Fibroblast of upper back skin (primary cell): Measurements from ENCODE around the gene MEAK7.

Source experiments
- DNase-seq: peaks from one replicate; pipeline ENCODE4 v3.0.0-alpha.2; 2013

The MEAK7 gene

DNA sequence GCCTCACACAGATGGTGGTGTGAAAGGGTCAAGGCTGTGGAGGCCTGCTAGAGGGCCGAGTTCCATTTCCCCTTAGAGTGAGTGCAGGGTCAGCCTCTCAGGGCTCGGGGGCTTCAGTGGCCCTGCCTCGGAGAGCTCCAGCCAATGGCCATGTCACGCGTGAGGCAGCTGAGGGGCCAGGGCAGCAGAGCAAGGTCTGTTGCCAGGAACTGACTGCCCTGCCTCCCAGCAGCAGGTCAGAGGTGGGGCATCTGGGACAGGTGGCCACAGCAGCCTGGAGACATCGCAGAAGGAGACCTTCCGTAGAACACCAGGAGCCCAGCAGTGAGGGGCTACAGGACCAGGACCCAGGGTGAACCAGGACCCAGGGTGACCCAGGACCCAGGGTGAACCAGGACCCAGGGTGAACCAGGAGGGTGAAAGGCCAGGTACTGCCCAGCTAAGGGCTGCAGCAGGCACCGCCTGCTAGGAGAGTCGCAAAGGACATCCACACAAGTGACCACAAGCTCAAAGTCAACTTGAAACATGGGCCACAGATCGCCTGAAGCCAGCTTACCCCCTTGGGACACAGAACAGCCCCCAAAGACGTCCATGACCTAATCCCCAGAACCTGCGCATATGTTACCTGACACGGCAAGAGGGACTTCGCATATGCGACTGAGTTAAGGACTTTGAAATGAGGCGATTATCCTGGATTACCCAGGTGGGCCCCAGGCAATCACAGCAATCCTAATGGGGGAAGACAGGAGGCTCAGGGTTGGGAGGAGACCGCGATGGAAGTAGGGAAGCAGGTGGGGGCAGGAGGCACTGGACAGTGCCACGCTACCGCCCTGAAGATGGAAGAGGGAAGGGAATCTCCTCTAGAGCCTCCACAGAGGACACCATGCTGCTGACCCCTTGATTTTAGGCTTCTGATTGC lies 4.8 kb upstream of the MEAK7 start:
- no peak for DNase-seq

DNA sequence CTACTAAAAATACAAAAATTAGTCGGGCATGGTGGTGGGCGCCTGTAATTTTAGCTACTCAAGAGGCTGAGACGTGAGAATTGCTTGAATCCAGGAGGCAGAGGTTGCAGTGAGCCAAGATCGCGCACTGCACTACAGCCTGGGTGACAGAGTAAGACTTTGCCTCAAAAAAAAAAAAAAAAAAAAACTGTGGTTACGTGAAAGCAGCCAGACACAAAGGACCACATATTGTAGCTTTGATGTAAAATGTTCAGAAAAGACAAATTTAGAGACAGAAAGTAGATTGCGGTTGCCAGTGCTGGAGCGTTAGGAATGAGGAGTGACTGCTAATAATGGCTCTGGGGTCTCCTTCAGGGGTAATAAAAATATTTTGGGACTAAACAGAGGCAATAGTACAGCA lies 4.0 kb upstream of the MEAK7 start:
- no peak for DNase-seq

DNA sequence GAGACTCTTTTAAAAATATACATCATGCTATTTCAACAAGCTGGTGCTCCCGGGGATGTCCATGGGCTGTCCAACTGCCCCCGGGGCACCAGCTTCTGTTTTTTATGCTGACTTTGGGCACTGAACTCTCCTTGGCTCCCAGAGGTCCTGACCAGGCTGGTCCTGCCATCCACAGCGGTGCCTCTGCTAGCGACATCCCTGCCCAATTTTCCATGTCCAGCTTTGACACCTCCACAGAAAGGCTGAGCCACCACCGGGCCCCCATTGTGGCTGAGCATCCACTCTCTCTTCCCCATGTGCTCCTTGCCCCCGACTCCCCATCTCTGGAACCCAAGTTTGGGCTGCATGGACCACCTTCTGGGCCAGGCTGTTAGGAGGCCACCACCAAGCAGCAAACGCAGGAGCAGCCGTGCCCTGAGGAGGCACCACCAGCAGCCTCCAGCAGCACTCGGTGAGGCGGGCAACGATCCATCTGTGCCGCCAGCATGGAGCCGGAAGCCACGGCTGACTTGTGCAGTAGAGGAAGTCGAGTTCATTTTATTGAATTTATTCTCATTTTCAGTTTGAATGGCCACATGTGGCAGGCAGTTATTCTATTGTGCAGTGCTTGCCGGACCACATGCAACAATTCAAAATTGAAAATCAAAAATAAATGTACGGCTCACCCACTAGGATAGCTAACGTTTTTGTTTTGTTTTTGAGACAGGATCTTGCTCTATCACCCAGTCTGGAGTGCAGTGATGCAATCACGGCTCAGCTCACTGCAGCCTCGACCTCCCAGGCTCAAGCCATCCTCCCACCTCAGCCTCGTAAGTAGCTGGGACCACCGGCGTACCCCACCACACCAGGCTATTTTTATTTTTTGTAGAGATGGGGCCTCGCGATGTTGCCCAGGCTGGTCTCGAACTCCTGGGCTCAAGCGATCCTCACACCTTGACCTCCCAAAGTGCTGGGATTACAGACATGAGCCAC lies 2.8 kb upstream of the MEAK7 start:
- no peak for DNase-seq

DNA sequence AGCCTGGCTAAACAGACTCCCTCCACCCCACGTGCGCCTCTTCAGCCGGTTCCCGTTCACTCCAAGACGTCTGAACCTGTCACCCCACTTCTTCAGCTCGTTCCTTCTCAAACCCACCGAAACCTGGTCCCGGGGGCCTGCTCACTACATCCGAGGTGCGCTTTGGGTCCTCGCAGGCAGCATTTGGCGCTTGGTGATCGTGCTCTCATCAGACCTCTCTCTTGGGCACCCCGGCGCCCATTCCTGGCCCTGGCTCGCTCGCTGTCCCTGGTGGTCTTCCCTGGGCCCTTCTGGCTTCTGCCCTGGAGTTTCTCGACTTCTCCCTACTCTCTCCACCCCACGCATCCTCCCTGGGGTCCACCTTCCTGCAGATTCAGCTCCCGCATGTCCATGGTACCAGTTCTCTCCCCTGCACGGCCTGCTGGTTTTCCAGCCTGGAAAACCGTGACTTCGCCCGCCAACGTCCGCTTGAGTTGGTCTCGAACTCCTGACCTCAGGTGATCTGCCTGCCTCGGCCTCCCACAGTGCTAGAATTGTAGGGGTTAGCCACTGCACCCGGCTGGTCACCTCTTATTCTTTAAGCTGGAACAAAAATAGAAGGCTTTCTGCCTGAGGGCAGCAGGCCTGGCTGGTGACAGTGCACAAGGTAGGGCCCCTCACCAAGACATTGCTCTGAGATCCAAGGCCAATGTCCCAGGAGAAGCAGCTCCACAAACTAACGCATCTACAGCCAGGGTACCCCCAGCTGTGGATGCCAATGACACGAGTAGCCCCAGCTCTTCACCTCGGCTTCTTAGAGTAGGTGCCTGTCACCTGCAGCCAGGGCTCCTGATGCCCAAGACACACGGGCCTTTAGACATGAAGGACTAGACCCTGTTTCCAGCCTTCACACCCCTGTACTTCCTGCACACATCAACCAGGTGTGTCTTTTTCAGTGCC lies 1.1 kb upstream of the MEAK7 start:
- DNase-seq, result no peak

DNA sequence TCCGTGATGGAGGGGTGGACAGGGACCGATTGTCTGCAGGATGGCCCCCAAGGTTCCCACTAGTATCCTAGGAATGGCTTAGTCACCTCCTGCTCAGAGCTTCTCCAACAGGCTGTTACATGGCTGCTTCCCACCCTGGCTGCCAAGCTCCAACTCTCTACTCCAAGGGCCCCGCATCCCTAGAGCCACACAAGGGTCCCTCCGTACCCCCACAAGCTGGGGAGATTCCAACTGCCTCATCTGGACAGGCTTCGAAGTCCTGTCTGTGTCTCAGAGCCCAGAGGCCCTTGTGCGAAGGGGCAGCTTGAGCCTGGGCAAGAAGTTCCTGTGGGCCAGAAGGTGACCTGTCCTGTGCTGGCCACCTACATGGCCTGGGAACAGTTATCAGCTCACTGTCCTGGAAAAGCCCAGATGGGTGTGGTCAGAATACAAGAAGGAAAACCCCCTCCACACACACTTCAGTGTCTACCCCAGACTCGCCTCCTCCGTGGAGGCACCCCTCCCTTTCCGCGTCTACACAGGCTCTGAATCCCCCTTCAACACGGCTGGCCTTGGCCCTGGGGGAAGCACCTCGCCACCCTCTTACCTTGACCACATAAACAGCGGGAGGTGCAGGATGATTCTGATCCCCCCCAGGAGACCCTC lies 586 bp downstream of the MEAK7 start:
- DNase-seq, result peak; percentile 36

DNA sequence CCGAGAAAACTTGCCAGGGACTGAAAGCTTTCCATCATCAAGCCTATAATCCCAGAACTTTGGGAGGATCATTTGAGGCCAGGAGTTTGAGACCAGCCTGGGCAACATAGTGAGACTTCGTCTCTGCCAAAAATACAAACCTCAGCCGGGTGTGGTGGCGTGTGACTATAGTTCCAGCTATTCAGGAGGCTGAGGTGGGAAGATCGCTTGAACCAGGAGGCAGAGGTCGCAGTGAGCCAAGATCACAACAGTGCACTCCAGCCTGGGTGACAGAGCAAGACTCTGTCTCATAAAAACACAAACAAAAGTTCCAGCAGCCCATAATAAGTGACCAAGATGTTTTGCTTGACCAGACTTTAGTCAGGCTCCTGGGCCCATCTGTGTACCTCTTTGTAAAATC lies 1.9 kb downstream of the MEAK7 start:
- no peak for DNase-seq

DNA sequence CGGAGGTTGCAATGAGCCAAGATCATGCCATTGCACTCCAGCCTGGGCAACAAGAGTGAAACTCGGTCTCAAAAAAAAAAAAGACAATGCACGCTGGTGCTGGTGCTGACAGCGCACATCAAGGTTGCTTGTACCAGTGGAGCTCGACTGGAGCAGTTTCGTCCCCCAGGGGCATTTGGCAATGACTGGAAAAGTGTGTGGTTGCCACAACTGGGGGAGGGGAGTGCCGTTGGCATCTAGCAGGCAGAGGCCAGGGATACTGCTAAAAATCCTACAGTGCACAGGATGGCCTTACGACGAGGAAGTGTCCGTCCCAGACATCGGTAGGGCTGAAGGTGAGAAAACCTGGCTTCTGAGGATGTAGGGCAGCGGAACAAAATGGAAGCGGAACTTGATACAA lies 2.4 kb downstream of the MEAK7 start:
- DNase-seq, result no peak

DNA sequence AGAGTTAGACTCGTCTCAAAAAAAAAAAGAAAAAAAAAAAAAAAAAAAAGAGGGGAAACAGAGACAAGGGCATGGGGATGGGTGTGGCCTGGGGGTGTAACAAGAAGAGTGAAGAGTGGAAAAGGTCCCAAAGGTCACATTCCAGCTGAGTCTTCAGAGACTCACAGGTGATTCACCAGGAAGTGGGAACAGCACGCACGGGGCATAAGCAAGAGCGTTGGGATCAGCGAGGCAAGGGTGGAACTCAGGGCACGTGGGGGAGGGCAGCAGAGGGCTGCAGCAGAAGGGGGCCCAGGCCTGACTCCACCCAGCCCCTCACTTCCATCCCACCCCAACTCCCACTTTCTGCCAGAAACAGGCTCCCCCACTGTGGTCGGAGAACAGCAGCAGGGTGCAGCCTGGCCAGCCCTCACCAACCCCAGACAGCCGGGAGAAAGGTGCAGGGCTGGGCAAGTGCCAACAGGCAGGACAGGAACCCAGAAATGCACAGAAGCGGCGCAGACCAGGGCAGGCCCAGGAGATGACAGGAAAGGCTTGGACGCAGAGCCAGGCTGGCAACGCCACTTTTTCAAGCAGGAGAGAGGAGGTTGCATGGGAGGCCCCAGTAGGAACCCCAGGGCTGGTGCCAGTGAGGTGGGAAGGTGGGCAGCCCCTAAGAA lies 3.3 kb downstream of the MEAK7 start:
- no peak for DNase-seq

DNA sequence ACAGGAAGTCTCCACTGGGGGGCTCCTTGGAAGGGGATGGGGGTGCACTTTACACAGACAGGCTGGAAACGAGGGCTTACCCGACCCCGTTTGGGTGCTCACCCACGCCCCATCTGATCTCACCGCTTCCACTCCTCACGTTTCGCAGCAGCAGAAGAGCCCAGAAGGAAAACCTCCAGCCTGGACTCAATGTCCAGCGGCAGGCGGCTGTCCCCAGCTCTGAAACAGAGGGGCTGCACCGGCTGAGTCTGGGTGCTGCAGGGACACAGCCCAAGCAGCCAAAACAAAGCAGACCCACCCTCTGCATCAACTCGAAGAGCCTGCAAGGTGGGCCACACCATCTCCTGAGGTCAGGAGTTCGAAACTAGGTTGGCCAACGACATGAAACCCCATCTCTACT lies 3.9 kb downstream of the MEAK7 start:
- no peak for DNase-seq

DNA sequence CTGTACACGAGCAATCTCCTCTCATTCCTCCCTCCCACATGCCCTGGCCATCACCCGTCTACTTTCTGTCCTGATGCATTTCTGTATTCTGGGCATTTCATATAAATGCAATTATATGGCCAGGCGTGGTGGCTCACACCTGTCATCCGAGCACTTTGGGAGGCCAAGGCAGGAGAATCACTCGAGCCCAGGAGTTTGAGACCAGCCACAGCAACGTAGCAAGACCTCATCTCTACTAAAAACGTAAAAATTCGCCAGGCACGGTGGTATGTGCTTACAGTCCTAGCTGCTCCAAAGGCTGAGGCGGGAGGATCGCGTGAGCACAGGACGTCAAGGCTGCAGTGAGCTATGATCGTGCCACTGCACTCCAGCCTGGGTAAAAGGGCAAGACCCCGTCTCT lies 4.8 kb downstream of the MEAK7 start:
- DNase-seq, result no peak

DNA sequence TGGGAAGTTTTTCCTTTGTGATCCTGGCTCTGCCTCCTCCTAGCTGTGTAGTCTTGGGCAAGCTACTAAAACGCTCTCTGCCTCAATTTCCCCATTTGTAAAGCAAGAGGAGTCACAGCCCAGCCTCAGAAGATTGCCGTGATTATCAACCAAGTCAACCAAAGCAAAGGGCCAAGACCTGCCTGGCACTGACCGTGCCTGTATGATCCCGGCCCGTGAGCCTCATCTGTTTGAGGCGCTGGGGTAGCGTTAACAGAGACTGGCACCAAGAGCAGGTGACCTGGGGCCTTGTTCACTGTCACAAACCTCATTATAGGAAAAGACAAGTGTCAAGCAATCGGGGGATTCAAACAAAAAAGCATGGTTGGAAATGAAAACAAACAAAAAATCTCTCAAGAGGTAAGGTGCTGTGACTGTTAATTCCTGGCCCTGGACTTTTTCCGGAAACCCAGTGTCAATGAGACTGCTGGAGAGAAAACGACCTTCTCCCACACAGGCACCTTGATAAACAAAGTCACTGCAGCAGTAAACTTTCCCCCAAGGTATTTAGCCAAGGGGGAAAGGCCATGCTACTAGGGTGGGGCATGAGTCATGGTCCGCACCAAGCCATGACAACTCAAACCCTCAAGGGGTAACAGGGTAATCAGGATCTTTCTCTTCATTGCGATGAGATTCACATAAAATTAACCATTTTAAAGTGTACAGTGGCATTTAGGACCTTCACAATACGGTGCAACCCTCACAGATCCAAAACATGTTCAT lies 5.4 kb downstream of the MEAK7 start:
- DNase-seq, result no peak

DNA sequence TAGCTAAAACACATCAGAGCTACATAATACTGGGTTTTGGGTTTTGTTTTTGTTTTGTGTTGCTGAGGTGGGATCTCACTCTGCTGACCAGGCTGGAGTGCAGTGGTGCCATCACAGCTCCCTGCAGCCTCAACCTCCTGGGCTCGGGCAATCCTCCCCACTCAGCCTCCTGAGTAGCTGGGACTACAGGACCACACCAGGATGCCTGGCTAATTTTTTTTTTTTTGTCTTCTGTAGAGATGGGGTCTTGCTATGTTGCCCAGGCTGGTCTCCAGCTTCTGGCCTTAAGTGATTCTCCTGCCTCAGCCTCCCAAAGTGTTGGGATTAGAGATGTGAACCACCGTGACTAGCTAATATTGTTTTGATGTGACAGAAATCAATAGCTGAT lies 6.2 kb downstream of the MEAK7 start:
- DNase-seq, result no peak

DNA sequence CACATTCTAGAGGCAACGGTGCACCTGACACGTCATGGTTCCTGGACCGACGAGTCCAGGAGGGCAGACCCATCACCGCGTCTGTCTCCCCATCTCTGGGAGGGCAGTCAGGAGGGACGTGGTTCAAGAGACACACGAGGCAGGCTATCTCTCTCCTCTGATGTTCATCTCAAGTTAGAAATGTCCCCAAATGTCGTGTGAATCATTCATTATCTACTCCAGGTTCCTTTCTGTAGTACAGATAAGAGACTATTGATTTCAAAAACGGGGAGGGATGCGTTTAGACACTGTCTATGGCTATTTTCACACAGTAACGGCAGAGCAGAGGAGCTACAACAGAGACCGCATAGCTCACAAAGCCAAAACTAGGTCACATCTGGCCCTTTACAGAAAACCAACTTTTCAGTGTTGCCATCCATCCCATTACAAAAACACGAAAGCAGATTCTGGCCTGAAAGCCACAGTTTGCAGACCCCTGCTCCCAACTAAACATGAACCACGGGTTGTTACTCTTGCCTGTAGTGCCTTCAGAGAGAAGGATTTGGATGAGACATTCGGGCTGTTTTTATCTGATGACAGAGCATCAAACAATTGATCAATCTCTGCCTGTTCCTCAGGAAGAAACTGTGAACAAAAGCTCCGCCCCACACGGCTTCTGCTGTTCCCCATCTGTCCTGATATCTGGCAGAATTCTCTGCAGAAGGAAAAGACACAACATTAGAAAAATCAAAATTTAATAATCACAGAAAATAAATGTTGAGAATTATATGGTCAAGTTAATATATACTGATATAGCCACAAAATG lies 6.8 kb downstream of the MEAK7 start:
- DNase-seq, result no peak

DNA sequence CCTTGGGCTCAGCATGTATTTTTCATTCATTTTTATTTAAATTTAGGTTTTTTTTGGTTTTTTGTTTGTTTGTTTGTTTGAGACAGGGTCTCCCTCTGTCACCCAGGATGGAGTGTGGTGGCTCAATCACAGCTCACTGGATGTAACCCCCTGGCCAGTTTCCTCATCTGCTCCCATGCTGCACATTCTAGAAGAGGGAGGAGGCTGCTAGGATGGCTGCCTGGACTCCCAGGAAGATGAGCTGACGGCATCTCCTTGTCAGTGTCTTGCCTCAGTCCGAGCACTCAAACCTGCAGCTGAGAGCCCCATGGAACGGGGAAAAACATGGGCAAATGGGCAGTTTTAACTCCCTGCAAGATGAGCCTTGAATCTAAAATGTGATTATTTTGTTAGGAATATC lies 7.5 kb downstream of the MEAK7 start:
- no peak for DNase-seq

DNA sequence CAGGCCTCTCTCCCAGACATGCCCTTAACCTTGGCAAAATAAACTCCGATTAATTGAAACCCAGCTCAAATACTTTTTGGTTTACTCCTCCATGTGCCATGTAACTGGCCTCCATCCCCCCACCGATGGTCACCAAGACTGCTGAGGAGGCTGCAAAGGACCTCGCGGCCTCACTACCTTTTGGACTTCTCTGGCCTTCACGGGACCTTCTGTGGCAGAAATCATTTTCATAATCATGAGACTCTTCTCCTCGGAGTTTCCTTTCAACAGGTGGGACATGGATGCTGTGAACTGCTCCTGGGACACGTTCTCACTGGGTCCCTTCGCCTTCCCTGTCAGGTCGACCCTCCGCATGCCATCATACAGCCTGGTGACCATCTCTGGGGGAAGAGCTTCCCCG lies 9.0 kb downstream of the MEAK7 start:
- DNase-seq, result no peak

DNA sequence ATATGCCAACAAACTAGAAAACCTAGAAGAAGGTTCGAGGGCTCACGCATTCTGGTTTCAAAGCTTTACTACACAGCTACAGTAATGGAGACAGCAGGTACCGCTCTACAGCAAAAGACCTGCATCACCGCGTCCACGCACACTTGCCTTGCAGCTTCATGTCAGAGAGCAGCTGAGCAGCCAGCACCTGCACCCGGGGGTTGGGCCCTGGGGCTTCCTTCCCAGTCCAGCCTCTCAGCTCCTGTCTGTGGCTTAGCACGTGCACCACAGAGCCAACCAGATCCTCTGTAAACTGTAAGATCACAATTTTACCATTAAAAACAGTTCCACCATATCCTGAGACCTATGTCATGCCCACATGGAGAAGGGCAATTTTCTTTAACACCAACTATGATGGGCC lies 15.3 kb downstream of the MEAK7 start:
- no peak for DNase-seq

DNA sequence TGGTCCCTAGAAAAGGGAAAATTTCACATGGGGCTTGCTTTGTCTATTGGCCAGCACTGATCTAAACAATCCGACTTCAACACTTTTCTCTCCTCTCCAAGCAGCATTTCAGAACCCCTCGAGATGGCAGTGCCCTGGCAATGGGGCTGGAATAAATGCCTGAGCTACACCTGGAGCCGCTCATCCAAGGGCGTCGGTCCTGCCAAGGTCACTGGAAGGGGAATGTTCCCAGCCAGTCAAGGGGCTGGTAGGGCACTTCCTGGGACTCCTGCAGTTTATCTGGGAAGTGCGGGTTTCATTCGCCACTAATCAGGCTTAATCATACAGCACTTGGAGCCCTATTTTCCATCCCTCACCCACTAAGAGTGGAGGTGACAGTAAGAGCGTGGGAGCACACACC lies 17.1 kb downstream of the MEAK7 start:
- DNase-seq, result no peak

DNA sequence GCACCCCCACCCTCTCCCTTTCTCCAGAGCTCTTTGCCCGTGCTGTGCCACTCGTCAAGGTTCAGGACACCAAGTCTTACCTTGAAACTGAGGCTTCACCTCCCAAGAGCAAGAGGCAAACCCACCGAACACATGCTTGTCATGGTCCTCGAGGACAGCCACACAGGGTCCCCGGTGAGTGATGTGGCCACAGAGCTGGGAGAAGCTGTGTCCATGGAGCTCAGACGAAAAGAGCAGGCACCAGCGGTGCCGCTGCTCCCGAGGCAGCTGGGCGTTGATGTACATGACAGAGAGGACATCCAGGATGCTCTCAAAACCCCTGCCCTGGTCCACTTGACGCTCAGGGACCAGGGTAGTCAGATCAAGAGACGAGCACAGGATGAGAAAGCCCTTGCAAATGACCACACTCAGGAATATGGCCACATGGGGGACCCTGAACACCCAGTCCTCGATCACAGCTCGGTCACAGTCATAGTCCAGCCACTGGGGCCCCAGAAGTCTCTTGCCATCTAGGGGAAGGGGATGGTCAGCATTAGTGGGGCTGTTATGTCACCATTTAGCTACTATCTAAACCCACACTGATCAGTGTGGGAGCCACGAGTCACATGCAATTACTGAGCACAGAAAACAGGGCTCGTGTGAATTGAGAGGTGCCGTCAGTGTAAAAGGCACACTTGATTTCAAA lies 17.8 kb downstream of the MEAK7 start:
- DNase-seq, result no peak

DNA sequence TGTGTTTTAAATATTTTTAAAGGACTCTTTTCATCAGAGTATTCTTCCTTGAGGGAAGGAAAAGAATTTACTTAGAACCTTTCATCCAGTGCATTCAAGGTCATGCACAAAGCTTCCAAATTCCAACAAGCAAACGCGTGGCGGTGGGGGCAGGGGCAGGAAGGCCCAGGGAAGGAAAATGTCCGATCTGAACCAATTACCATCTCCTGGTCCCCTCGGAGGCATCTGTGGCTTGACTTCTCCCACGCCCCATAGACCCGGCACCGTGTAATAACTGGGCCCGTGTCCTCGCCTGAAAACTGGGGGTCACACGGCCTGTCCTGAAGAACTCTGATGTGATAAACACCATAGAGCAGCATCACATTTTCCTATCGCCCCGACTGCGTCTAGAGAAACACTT lies 18.3 kb downstream of the MEAK7 start:
- no peak for DNase-seq
